NCI-H510A treated with DMSO at 0.1 percent for 48 hours (cell line): ENCODE data around the gene RGS11.

Experiments used
- DNase-seq: peaks from one replicate; lab custom pipeline; 2025; lab: John Stamatoyannopoulos, UW

RGS11 gene

GRCh38 chr16:296806-297510 is 21.2 kb upstream of the RGS11 start:
- no peak for DNase-seq

GRCh38 chr16:296276-296675 is 20.5 kb upstream of the RGS11 start:
- no peak for DNase-seq

- no peak for DNase-seq
These were observed 17.5 kb upstream of the RGS11 start for GRCh38 chr16:293043-293775.

GRCh38 chr16:291539-291938 is 15.8 kb upstream of the RGS11 start:
- no peak for DNase-seq

GRCh38 chr16:290681-291405 is 15.1 kb upstream of the RGS11 start:
- no peak for DNase-seq

- DNase-seq: no peak
These were observed 14.4 kb upstream of the RGS11 start for GRCh38 chr16:290015-290680.

- DNase-seq: no peak
These were observed 13.8 kb upstream of the RGS11 start for GRCh38 chr16:289395-289997.

- no peak for DNase-seq
These were observed 12.5 kb upstream of the RGS11 start for GRCh38 chr16:287981-288920.

- peak; percentile 26 for DNase-seq
These were observed 11.6 kb upstream of the RGS11 start for GRCh38 chr16:287298-287811.

GRCh38 chr16:286491-287297 is 10.9 kb upstream of the RGS11 start:
- no peak for DNase-seq

- no peak for DNase-seq
These were observed 9.7 kb upstream of the RGS11 start for GRCh38 chr16:285146-286055.

- DNase-seq: no peak
These were observed 8.7 kb upstream of the RGS11 start for GRCh38 chr16:284204-285120.

- DNase-seq: no peak
These were observed 7.5 kb upstream of the RGS11 start, which contains the start of gene PDIA2 for GRCh38 chr16:283033-283805. Gene PDIA2, plus strand, starts transcription at chr16:283164. Its CDS starts 6 bp downstream, at chr16:283170.

GRCh38 chr16:282491-282890 is 6.7 kb upstream of the RGS11 start:
- no peak for DNase-seq

GRCh38 chr16:281660-282255 is 6.0 kb upstream of the RGS11 start:
- no peak for DNase-seq

GRCh38 chr16:280991-281659 is 5.4 kb upstream of the RGS11 start:
- DNase-seq: no peak
